Measurements from ENCODE around the gene STK25.

- no peak for TF ChIP-seq CTCF (conservative IDR thresholded peaks at IDR 0.05)
- TF ChIP-seq EZH2 (IDR thresholded peaks at IDR 0.05; ENCODE audit: low read depth): no peak
These were observed 1.5 kb downstream of the STK25 start for GRCh38 chr2:241506793-241507429.
